22Rv1 (cell line): ENCODE results near the gene UVRAG.

ENCODE experiments used
- CTCF ChIP-seq: fragments of 450-650 bp; IDR thresholded peaks from 2 replicates; pipeline ENCODE4 v1.5.1; 2017; ENCODE audit warnings: mild to moderate bottlenecking
- ZFX ChIP-seq: fragments of 450-650 bp; IDR thresholded peaks from 2 replicates; pipeline ENCODE4 v1.6.1; 2017; ENCODE audit warnings: antibody characterized with exemption, borderline replicate concordance

- no peak for TF ChIP-seq CTCF
- TF ChIP-seq ZFX: no peak
Observed at GRCh38 chr11:75940911-75941310, 125.9 kb downstream of the UVRAG start.
